HG02981 (cell line): ENCODE results near the gene TBC1D8B.
"Not testable (repeated sequence)": the region's sequence is repeated elsewhere in the genome, so short reads cannot be mapped to it uniquely, and the experiment has no call there.

Experiments used
- ATAC-seq: cut with Tn5 transposase; IDR thresholded peaks from one replicate; pipeline ENCODE4 v1.9.1; 2021; ENCODE audit warnings: mild to moderate bottlenecking, moderate library complexity; ENCODE audit not compliant: unreplicated experiment

The TBC1D8B gene

DNA sequence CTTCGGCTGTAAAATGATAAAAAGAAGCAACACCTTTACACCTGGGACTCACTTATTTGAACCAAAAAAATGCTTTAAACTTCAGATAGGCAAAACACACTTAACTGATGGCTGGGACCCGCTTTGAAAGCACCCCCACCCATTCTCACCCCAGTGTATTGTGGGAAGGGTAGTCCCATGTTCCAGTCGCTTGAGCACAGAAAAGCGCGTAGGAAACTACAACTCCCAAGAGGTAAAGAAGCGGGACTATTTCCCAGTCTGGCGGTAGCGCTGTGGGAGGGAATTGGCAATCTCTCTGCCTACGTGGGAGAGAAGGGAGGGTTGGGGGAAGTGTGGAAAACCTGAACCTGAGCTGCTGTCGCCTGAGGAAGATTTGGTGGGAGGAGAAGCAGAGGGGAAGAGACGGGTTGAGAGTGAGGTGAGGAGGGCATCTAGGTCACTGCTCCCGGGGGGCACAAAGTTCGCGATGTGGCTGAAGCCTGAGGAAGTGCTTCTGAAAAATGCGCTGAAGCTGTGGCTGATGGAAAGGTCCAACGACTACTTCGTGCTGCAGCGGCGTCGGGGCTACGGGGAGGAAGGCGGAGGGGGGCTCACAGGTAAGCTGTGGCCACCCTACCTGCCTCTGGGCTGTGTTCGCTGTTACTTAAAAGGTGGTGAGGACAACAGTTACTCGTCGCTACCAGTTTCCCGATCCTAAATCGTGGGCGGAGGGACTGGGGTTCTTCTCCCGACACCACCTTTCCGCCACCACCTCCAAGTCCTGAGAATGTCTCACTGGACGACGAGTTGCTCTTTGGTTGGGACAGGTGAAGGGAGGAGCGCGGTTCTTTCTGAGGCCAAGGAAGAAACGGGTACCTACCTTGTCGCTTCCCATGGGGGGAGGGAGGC is at the start of gene TBC1D8B:
TBC1D8B (plus strand) TSS at position 286 of the 888 bp plus-strand sequence; CDS start at position 467, 181 bp downstream.
- peak; percentile 96 for ATAC-seq

DNA sequence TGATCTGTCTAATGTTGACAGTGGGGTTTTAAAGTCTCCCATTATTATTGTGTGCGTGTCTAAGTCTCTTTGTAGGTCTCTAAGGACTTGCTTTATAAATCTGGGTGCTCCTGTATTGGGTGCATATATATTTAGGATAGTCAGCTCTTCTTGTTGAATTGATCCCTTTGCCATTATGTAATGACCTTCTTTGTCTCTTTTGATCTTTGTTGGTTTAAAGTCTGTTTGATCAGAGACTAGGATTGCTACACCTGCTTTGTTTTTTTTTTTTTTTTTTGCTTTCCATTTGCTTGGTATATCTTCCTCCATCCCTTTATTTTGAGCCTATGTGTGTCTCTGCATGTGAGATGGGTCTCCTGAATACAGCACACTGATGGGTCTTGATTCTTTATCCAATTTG is 33.2 kb upstream of the TBC1D8B start:
- ATAC-seq, result not testable (repeated sequence)

DNA sequence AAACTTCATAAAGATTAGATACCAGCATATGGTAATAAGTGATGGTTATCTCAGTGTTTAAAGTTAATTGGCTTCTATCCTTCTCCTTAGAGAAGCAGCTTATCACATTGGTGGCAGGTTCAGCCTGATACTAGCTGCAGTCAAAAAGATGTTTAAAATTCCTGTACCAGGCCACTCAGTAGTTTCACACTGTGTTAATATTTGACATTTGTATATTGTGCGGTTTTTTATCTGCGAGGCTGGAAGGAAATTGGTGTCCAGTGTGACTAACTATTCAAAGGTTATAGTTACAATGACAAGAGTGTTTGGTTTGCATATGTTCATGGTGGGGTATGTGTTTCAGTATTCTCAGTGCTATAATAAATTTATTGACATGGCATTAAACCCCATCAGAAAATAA is 27.5 kb upstream of the TBC1D8B start:
- no peak for ATAC-seq

DNA sequence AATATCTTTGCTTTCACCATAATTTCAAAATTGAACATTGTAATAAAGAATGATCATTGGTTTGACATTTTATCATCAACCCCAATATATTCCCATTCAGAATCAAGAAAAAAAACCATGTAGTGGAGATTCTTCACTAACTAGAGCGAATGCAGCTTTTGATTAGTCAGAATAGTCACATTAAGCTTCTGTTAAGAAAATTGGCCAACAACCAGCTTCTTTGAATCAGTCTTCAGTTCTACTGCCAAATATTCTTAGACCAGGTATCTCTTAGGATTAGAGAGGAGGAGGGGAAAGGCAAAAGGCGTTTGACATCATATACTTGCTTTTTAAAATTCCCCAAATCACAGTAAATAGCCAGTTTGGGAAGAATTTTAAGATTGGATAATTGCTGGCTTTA is 22.2 kb upstream of the TBC1D8B start:
- ATAC-seq, result no peak

DNA sequence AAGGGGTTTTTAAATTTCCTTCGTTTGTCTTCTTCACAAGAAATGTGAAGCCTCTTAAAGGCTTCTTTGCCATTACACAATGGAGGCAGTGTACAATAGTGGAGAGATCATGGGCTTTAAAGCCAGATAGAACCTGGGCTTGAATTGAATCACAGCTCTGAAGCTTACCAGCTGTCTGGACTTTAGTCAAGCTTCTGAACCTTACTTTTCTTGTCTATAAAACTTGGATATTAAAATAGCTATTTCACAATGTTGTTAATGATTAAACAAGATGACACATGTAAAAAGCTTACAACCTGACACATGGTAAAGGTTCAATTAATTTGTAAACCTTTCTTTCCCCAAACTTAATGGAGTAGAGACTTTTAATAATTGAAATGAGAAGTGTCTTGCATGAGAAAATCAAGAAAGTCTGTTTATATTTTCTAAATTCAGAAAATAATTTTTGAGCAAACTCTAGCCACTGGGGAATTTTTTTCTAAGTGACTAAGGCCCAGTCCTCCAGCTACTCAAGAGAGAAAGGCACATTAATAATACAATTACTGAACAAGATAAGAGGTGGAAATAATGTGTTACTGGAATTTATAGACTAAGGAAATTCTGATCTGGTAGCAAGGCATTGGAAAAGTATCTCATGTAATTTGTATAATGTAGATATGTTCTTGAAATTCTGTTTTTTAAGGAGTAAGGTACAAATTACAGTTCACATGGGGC is 21.7 kb upstream of the TBC1D8B start:
- ATAC-seq, result no peak

DNA sequence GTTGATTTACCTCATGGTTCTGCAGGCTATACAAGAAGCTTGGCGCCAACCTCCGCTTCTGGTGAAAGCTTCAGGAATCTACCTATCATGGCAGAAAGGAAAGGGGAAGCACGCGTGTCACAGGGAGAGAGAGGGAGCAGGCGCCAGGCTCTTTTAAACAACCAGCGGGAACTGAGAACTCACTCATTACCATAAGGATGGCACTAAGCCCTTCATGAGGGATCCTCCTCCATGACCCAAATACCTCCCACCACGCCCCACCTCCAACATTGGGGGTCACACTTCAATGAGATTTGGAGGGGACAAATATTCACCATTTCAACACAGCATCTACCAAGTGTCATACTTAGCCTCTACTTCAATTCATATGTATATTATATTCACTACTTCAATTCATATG is 18.8 kb upstream of the TBC1D8B start:
- no peak for ATAC-seq

DNA sequence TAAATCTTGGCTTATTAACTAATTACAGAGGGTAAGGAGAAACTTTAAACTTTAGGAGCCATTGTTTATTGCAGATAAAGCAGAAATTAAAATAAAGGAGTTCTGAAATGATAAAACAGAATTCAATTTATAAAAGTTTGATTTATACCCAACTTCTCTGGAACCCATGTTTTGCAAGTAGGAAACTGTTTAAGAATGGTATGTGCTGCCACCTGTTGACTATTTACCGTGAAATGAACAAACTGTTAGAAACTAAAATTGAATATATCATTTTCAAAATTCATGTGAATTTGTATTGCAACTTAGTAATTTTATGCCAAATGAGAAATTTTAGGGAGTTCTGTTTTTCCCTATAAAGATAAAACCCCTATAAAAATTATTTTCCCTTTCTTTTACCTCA is 11.0 kb upstream of the TBC1D8B start:
- ATAC-seq, result no peak

DNA sequence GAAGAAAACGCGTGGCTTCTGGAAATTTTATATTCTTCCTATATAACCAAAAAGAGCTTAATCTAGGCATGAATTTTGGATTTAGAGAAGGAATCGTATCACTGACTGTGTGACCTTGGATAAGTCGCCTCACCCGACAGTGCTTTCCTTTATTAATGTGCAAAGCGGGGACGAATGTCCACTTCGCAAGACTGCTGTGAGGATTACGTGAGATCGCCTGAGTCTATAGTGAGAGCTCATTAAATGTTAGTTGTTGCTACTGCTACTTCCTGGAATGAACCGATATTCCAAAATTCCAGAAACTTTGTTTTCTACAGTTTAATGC is 448 bp upstream of the TBC1D8B start:
- peak; percentile 16 for ATAC-seq

DNA sequence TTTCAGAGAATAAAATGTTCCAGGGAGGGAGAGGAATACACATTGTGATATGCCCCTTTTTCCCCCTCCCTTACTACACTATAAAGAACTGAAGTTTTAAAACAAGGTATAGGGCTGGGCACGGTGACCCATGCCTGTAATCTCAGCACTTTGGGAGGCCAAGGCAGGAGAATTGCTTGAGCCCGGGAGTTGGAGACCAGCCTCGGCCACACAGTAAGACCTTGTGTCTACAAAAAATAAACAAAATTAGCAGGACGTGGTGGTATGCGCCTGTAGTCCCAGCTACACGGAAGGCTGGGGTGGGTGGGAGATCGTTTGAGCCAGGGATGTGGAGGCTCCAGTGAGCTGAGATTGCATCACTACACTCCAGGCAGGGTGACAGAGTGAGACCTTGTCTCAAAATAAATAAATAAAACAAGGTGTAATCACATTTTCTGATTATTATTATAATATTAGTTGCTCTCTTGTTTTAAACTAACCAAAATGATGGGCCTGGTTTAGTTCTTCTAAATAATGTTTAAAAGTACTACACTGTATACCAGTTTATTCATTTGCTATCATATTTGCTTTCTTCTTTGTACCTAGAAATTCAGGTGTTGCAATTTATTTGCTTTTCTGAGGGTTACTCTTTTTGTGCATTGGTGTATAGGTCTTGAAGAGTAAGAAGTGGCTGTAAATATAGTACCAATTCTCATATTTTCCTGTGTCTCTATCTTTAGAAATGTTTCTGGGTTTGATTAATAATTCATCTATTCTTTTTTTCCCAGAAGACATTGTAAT is 8.8 kb downstream of the TBC1D8B start:
- no peak for ATAC-seq

DNA sequence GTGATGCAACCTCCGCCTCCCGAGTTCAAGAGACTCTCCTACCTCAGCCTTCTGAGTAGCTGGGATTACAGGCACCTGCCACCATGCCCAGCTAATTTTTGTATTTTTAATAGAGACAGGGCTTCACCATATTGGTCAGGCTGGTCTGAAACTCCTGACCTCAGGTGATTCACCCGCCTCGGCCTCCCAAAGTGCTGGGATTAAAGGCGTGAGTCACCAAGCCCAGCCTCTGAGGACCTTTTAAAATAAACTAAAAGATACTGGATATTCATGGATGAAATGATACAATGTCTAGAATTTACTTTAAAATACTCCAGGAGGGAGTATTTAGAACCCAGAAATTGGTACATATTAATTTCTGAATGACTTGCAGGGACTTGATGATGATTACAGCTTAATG is 10.5 kb downstream of the TBC1D8B start:
- ATAC-seq, result not testable (repeated sequence)

DNA sequence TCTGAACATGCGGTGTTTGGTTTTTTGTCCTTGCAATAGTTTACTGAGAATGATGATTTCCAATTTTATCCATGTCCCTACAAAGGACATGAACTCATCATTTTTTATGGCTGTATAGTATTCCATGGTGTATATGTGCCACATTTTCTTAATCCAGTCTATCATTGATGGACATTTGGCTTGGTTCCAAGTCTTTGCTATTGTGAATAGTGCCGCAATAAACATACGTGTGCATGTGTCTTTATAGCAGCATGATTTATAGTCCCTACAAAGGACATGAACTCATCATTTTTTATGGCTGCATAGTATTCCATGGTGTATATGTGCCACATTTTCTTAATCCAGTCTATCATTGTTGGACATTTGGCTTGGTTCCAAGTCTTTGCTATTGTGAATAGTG is 11.6 kb downstream of the TBC1D8B start:
- ATAC-seq, result not testable (repeated sequence)

DNA sequence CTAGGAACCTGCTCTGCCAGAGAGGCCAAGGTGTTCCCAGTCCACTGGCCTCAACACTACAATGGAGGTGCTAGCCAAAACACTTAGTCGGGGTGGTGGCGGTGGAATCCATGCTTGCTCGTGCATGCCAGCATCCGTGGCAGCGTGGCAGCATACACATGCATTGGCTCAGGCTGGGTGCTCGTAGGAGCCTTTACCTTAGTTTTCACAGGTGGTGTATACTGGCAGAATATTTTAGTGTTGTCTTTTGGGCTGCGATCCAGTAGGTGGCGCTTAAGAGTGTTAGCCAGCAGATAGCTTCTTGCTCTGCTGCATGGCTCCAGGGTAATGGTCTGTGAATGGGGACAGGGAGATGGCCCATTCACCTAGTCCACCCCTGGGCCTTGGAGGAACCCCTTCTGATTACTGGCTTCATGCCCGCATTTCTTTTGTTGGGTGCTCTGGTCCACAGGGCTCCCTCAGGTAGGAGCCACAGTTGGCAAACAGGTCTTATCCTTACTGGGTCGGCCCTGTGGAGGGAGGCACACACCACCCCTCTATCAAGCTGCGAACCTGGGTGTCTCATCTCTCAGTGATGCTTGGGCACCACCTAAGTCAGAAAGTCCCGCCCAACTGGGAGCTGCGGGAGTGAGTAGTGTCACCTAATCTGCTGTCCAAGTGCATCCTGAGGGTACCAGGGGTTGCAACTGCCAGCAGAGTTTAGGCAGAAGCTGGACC is 60.7 kb downstream of the TBC1D8B start:
- no peak for ATAC-seq

DNA sequence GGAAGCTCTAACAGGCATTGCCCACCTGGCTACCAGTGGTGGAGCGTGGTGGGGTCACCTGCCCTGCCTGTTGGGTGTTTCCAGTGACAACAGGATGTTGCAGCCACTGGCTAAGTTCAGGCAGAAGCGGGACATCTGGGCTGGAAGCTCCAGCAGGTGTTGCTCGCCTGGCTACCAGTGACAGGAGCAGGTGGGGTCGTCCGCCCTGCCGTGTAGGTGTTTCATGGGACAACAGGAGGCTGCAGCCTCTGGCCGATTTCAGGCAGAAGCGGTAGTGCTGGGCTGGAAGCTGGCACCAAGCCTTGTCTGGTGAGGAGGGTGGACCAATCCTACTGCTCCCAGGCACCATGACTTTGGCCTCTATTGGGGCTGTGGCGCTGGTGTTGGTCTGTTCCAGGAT is 61.2 kb downstream of the TBC1D8B start:
- no peak for ATAC-seq

DNA sequence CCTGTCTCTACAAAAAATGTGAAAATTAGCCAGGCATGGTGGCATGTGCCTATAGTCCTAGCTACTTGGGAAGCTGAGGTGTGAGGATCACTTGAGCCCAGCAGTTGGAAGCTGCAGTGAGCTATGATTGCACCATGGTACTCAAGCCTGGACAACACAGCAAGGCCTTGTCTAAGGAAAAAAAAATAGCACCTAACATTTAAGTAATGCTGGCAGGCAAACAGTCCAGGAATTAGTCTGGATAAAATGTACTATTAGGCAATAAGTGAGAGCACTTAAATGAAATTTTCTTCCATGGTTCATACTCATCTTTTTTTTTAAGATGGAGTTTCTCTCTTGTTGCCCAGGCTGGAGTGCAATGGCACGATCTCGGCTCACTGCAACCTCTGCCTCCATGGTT is 70.3 kb downstream of the TBC1D8B start:
- not testable (repeated sequence) for ATAC-seq

DNA sequence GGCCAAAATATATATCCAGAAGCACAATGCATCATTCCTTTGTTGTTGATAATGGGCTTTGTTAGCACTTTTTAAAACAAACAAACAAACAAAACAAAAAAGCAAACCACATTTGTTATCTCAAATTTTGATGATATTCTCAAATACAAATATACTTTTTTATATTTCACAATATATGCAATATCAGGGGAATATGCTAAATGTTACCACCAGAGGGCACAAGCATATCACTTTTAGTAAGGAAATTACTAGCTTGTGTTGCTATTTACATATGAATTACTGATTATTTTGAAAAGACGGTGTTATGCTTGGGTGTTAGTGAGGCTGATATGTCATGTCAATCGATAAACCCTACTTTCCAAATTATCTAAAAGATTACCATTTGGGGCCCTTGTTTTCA is 71.6 kb downstream of the TBC1D8B start:
- no peak for ATAC-seq

DNA sequence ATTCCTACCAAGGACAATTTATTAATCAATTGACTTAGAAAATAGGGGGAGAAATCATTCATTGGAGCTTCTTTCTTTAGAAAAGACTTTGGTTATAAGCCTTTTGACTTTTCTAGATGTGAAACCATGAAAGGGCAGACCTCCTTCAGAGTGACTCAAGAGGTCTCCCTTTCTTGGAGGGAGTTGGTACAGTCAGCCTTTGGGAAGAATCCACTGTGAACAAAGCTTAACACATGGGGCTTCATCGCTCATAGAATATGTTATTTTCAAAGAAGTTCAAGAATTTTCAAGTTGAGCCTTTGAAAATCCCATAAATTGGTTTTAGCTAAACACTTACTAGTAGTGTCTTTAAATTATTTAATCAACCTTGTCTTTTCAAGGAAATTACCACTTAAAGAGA is 72.7 kb downstream of the TBC1D8B start:
- ATAC-seq, result no peak

DNA sequence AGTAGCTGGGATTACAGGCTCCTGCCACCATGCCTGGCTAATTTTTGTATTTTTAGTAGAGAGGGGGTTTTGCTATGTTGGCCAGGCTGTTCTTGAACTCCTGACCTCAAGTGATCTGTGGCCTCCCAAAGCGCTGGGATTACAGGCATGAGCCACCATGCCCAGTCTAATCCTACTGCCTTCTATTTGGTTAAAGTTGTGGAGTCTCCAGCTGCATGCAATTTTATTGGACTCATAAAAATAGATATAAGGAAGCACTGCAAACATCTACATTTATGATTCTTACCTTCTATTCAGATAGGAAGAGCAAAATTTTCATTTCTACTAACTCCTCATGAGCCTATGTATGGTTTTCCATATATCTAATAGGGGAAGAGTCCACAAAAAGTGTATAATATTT is 87.0 kb downstream of the TBC1D8B start:
- ATAC-seq, result no peak

DNA sequence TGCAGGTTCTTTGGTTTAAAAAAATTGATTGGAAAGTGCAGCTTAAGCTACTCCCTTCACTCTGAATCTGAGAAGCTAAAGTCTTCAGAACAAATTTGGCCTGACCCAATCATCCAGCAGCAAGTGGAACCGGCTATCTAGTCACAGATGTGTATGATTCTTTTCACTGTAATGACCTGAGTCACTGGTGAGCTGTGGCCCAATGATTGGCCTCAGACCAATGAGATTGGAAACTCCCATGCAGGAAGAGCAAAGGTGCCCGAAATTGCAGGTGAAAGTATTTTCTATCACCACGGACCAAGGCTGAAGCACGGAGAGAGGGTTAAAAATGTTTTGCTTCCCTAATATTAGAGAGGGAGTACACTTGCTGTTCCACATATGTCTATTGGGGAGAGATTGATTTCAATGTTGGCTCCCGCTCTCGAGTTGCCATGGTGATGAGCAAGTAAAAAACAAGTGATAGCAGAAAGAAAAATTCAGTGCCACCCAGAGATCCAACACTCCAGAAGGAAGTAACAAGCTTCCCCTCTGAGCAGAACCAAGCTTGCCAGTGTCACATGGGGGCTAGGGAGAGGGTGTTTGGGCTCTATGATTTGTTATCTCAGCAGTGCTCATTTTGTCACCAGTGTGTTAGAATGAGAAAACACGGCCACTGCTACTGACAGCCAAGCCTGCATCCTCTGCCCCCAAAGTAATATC is 89.4 kb downstream of the TBC1D8B start:
- no peak for ATAC-seq

DNA sequence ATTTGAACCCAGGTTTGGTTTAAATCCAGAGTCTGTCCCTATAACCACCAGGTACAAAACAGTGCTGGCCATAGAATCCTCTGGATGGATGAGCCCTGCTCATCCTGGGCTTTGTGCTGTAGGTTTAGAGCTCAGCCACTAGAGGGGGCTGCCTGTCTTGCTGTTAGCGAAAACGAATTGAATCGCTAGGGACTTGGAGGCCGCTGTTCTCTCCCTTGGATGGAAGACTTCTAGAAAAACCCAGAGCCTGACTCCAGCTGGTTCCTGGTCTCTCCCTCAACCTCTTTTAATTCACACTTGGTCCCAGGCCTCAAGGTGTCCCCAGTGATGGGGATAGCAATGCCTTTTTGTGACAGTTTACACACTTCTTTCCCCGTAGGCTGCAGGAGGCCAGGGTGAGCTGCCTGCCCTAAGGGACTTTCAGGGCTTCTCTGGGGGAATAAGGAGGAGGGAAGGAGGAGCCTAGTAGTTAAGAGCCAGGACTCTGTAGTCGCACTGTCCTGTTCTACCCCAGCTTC is 92.0 kb downstream of the TBC1D8B start:
- ATAC-seq, result peak; percentile 74

DNA sequence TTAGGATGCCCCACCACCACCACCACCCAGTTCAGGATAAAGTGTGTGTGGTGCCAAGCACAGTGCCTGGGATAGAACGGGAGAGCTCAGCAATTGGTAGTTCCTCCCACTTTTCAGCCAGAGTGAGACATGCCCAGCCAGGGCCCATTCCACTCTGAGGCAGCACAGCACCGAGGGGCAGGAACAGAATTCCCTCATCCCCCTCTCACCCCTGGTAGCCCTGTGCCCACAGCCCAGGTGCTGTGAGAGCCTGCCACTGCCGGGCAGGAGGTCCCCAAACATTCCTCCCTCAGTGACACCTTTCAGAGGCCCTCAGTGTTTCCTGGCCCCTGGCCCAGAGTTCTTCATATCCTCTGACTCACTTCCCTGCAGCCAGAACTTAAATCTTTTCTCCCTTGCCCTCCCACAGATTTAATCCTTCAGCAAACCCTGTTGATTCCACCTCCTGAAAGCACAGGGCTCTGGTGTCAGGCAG is 92.5 kb downstream of the TBC1D8B start:
- ATAC-seq, result no peak
